Lung (tissue), 12 donors: ENCODE measurements around the gene KLHL17. TPM values are rescaled to one million over a fixed set of nuclear protein-coding genes. Genes with fewer than 3 reads are reported as not detected.

ENCODE experiments used
- ATAC-seq: fragments of 200-7000 bp; cut with Tn5 transposase; one replicate; pipeline ENCODE4 v1.9.1; 2020; ENCODE audit warnings: moderate number of reproducible peaks; ENCODE audit not compliant: insufficient read depth, low FRiP score
- DNase-seq, 3 donors: peaks; one replicate each; pipeline ENCODE4 v3.0.0-alpha.2; 2013 to 2017
- H3K27ac ChIP-seq, 2 donors: one replicate each; pipeline ENCODE4 v1.5.1; 2013; ENCODE audit warnings: mild to moderate bottlenecking in 2 of 2, moderate library complexity in 2 of 2, control low read depth in 1 of 2, inconsistent platforms in 1 of 2, low read depth in 1 of 2, low read length in 1 of 2
- H3K27me3 ChIP-seq, 3 donors: one replicate each; pipeline ENCODE4 v1.5.1; 2013; ENCODE audit warnings: low read length in 2 of 3; ENCODE audit not compliant: control insufficient read depth in 3 of 3, insufficient read depth in 3 of 3
- H3K36me3 ChIP-seq, 4 donors: one replicate each; pipeline ENCODE4 v1.5.1; 2013; ENCODE audit warnings: low read length in 4 of 4, mild to moderate bottlenecking in 1 of 4, moderate library complexity in 1 of 4; ENCODE audit not compliant: control insufficient read depth in 4 of 4, insufficient read depth in 4 of 4
- H3K4me1 ChIP-seq, 5 donors: one replicate each; pipeline ENCODE4 v1.5.1; 2013; ENCODE audit warnings: low read length in 5 of 5, mild to moderate bottlenecking in 2 of 5, moderate library complexity in 1 of 5; ENCODE audit not compliant: control insufficient read depth in 5 of 5, insufficient read depth in 5 of 5
- H3K4me3 ChIP-seq: one replicate; pipeline ENCODE4 v1.5.1; 2013; ENCODE audit warnings: mild to moderate bottlenecking, control low read depth, moderate library complexity
- H3K9ac ChIP-seq, 2 donors: one replicate each; pipeline ENCODE4 v1.5.1; 2013; ENCODE audit warnings: low read length in 2 of 2, control low read depth in 1 of 2; ENCODE audit not compliant: insufficient read depth in 1 of 2
- H3K9me3 ChIP-seq, 4 donors: one replicate each; pipeline ENCODE4 v1.5.1; 2013; ENCODE audit warnings: low read length in 3 of 4, mild to moderate bottlenecking in 1 of 4, moderate library complexity in 1 of 4; ENCODE audit not compliant: control insufficient read depth in 4 of 4, insufficient read depth in 3 of 4
- CTCF ChIP-seq: IDR thresholded peaks from 2 replicates; pipeline ENCODE4 v1.5.1; 2012; ENCODE audit warnings: mild to moderate bottlenecking; ENCODE audit errors: control extremely low read depth, extremely low read depth
- WGBS, 2 donors: extraction: QIAGEN DNeasy Blood & Tissue Kit; methylation state at CpG; one replicate each; pipeline ENCODE4 v1.1.7; 2013; 5-methylcytosine and 5-hydroxymethylcytosine counted together
- polyA plus RNA-seq, 2 donors: library from polyadenylated mRNA; stranded (reverse); fragments of 200-250 nt; gene quantifications; one replicate each; pipeline ENCODE4 v1.2.1, GENCODE V29; 2013
- total RNA-seq, 2 donors: library from RNA; depleted of rRNA in 1 of 2; stranded (reverse); fragments of >200 nt in 1 of 2; gene quantifications; one replicate each; pipeline ENCODE4 v1.2.1, GENCODE V29; 2014 to 2021
- donor health status: control.
- donor health status: control.
- donor health status: Bipolar disorder and iron deficiency.
- donor health status: healthy.
- donor health status: DM: yes; HTN: yes; CAD: no.

Gene KLHL17
- total and polyA plus RNA-seq, 4 donors: 10.0 to 15.2 (median 13.0) TPM

GRCh38 chr1:947958-948357 lies 12.4 kb upstream of the KLHL17 start:
- H3K36me3 ChIP-seq: peaks cover 21 to 82% (median 37%) of the 10 kb centered on the region in 4 donors
- no peak for DNase-seq

GRCh38 chr1:950268-950667 lies 10.1 kb upstream of the KLHL17 start:
- ATAC-seq (no peak), DNase-seq (no peak)
- no peak overlapping the region for H3K27ac ChIP-seq
- WGBS, 2 donors: 88 to 96% methylated on average over 9 of the region's 9 CpGs
- H3K9me3 ChIP-seq: peaks cover 0 to 9% (median 0%) of the 10 kb centered on the region in 4 donors
- H3K4me1 ChIP-seq: peaks cover 0 to 6% (median 0%) of the 10 kb centered on the region in 5 donors
- no peak overlapping the region for H3K9ac ChIP-seq
- TF ChIP-seq CTCF: no peak
- H3K4me3 ChIP-seq: no peak overlapping the region
- H3K27me3 ChIP-seq: no peaks in the 10 kb centered on the region
- H3K36me3 ChIP-seq: peaks cover 26 to 95% (median 40%) of the 10 kb centered on the region in 4 donors

More at GRCh38 chr1:947958-948357, 12.4 kb upstream of the KLHL17 start:
- Histone ChIP-seq H3K27ac (no peak overlapping the region), H3K9ac (no peak overlapping the region), H3K4me3 (no peak overlapping the region), H3K4me1 (peaks cover 0 to 28% (median 2%) of the 10 kb centered on the region in 5 donors), H3K27me3 (no peaks in the 10 kb centered on the region), H3K9me3 (peaks cover 0 to 7% (median 0%) of the 10 kb centered on the region in 4 donors)
- TF ChIP-seq CTCF: no peak
- no peak for ATAC-seq
- 95 to 96% methylated on average over 14 to 15 of the region's 15 CpGs for WGBS, 2 donors

GRCh38 chr1:950881-951280 lies 9.5 kb upstream of the KLHL17 start:
- DNase-seq: no peak

More at GRCh38 chr1:950881-951280, 9.5 kb upstream of the KLHL17 start:
- Histone ChIP-seq H3K9ac (no peak overlapping the region), H3K36me3 (peaks cover 27 to 95% (median 39%) of the 10 kb centered on the region in 4 donors), H3K4me1 (peaks cover 0 to under 1% (median 0%) of the 10 kb centered on the region in 5 donors), H3K27ac (no peak overlapping the region), H3K27me3 (no peaks in the 10 kb centered on the region), H3K9me3 (peaks cover 0 to 9% (median 0%) of the 10 kb centered on the region in 4 donors), H3K4me3 (no peak overlapping the region)
- 95 to 97% methylated on average over 23 of the region's 23 CpGs for WGBS, 2 donors
- no peak for ATAC-seq
- no peak for TF ChIP-seq CTCF
